RWPE1 (cell line): ENCODE data around the gene NUBPL.
"Not testable (repeated sequence)": the region's sequence is repeated elsewhere in the genome, so short reads cannot be mapped to it uniquely, and the experiment has no call there.

ENCODE experiments used
- CTCF ChIA-PET: fragments of 350-600 bp; sonication (Branson Sonifier 250); formaldehyde crosslinking; extraction: SDS; loops from one replicate; lab custom pipeline; 2021; lab: Yijun Ruan, JAX
- POLR2A ChIA-PET: fragments of 400-600 bp; formaldehyde crosslinking; extraction: SDS; loops from one replicate; lab custom pipeline; 2020; ENCODE audit warnings: antibody characterized with exemption; ENCODE audit not compliant: low non-redundant PET; lab: Yijun Ruan, JAX
- DNase-seq: peaks from one replicate; pipeline ENCODE4 v3.0.0; 2012; ENCODE audit warnings: low spot score
- H3K27ac ChIP-seq: fragments of 450-650 bp; 2 replicates; pipeline ENCODE4 v1.5.1; 2017
- CTCF ChIP-seq: fragments of 450-650 bp; conservative IDR thresholded peaks from 2 replicates; pipeline ENCODE4 v1.5.1; 2017; ENCODE audit warnings: low read depth, mild to moderate bottlenecking

The NUBPL gene

GRCh38 chr14:31749275-31749674 is 188.1 kb downstream of the NUBPL start:
- no peak for TF ChIP-seq CTCF
- ChIA-PET CTCF (interaction anchor here (0.7 kb wide), 1 partner anchor 371 kb away, joined by 3 read pairs; no protein-coding TSS in a partner anchor), POLR2A (no interaction called here)
- H3K27ac ChIP-seq: no peak overlapping the region
- no peak for DNase-seq

- H3K27ac ChIP-seq, POLR2A ChIA-PET, DNase-seq: not testable (repeated sequence)
- CTCF ChIA-PET: interaction anchor here (0.6 kb wide), 1 partner anchor 12 kb away, joined by 4 read pairs; no protein-coding TSS in a partner anchor
These were observed 189.8 kb downstream of the NUBPL start for GRCh38 chr14:31751047-31751446.

GRCh38 chr14:31752867-31753661 is 191.9 kb downstream of the NUBPL start:
- DNase-seq: no peak

GRCh38 chr14:31758941-31759340 is 197.7 kb downstream of the NUBPL start:
- ChIA-PET POLR2A (no interaction called here), CTCF (interaction anchor here (0.6 kb wide), 1 partner anchor 313 kb away, joined by 5 read pairs; no protein-coding TSS in a partner anchor)
- no peak for TF ChIP-seq CTCF
- H3K27ac ChIP-seq: no peak overlapping the region
- DNase-seq: no peak

More at GRCh38 chr14:31752867-31753661, 191.9 kb downstream of the NUBPL start:
- ChIA-PET CTCF (no interaction called here), POLR2A (no interaction called here)
- no peak for TF ChIP-seq CTCF
- no peak overlapping the region for H3K27ac ChIP-seq

GRCh38 chr14:31760277-31760676 is 199.1 kb downstream of the NUBPL start:
- no peak overlapping the region for H3K27ac ChIP-seq
- CTCF ChIA-PET: no interaction called here
- DNase-seq: no peak
- POLR2A ChIA-PET: no interaction called here
- TF ChIP-seq CTCF: no peak

GRCh38 chr14:31761325-31761724 is 200.1 kb downstream of the NUBPL start:
- ChIA-PET POLR2A (no interaction called here), CTCF (interaction anchor here (0.6 kb wide), 1 partner anchor 23 kb away, joined by 3 read pairs; no protein-coding TSS in a partner anchor)
- no peak for TF ChIP-seq CTCF
- no peak for DNase-seq
- H3K27ac ChIP-seq: no peak overlapping the region

GRCh38 chr14:31763041-31763440 is 201.8 kb downstream of the NUBPL start:
- no peak overlapping the region for H3K27ac ChIP-seq
- ChIA-PET CTCF (interaction anchor here (0.5 to 0.7 kb wide), 2 partner anchors 12 to 1767 kb away, joined by 4 read pairs; no protein-coding TSS in a partner anchor), POLR2A (no interaction called here)
- no peak for DNase-seq
- no peak for TF ChIP-seq CTCF
